Neuron (in vitro differentiated cells): ENCODE data around the gene CYSLTR2.

ENCODE experiments used
- H2AFZ ChIP-seq: one replicate; pipeline ENCODE4 v1.6.1; 2013; ENCODE audit warnings: low read depth, mild to moderate bottlenecking, inconsistent platforms, low read length, moderate library complexity
- H3K27me3 ChIP-seq: one replicate; pipeline ENCODE4 v1.6.1; 2013; ENCODE audit warnings: low read length; ENCODE audit not compliant: insufficient read depth
- H3K36me3 ChIP-seq: one replicate; pipeline ENCODE4 v1.6.1; 2013; ENCODE audit warnings: low read length; ENCODE audit not compliant: insufficient read depth
- H3K4me1 ChIP-seq: one replicate; pipeline ENCODE4 v1.6.1; 2013; ENCODE audit warnings: low read length; ENCODE audit not compliant: insufficient read depth
- H3K4me3 ChIP-seq: 2 replicates; pipeline ENCODE4 v1.5.1; 2013; ENCODE audit warnings: mild to moderate bottlenecking, low read length, moderate library complexity
- H3K9me3 ChIP-seq: one replicate; pipeline ENCODE4 v1.6.1; 2013; ENCODE audit warnings: low read length

CYSLTR2 gene

DNA sequence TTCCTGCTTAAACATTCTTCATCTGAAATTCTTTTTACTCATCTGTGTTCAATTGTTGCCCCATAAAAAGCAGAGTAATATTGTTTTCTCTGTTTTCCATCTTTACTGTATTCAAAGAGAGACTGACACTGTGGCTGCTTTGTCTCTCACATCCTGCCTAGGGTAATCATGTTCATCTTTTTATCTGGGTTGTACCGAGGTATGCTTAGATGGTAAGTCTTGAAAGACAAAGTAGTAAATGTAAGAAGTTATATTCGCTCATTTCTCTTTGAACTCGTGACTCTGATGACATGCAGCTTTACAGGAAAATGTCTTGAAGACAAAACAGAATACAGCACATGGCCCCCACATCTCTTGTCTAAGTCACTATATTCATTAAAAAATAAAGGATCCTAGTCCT is 20.0 kb upstream of the CYSLTR2 start:
- no peaks in the 10 kb centered on the region for H3K27me3 ChIP-seq
- H3K4me3 ChIP-seq = no peak overlapping the region
- no peaks in the 10 kb centered on the region for H3K9me3 ChIP-seq
- peaks cover 8% of the 10 kb centered on the region for H3K4me1 ChIP-seq
- no peaks in the 10 kb centered on the region for H3K36me3 ChIP-seq
- H2AFZ ChIP-seq = no peak overlapping the region

DNA sequence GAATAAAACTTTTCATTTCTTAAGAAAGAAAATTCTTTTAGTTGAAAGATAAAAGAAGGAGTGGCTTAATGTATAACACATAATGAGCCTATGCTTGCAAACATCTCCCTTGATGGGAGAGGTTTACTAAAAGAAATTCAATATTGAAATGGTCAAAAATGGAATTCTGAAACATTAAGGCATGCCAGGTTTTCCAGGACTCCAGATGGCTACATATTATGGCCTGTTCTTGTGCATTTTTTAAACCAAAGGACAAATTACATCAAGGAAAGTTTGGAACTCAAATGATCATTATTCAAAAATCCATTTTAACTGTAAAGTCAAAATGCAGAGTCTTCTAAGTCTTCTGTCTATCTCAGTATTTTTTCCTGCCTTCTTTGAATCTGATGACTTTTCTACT is 19.1 kb upstream of the CYSLTR2 start:
- Histone ChIP-seq H3K27me3 (no peaks in the 10 kb centered on the region), H3K36me3 (no peaks in the 10 kb centered on the region), H3K9me3 (no peaks in the 10 kb centered on the region), H3K4me1 (peaks cover under 1% of the 10 kb centered on the region), H2AFZ (no peak overlapping the region), H3K4me3 (no peak overlapping the region)

GRCh38 chr13:48635478-48635877 is 18.3 kb upstream of the CYSLTR2 start:
- Histone ChIP-seq H3K27me3 (no peaks in the 10 kb centered on the region), H2AFZ (no peak overlapping the region), H3K36me3 (no peaks in the 10 kb centered on the region), H3K4me1 (no peaks in the 10 kb centered on the region), H3K9me3 (no peaks in the 10 kb centered on the region), H3K4me3 (no peak overlapping the region)

GRCh38 chr13:48636550-48636949 is 17.2 kb upstream of the CYSLTR2 start:
- Histone ChIP-seq H3K4me3 (no peak overlapping the region), H2AFZ (no peak overlapping the region), H3K36me3 (no peaks in the 10 kb centered on the region), H3K9me3 (no peaks in the 10 kb centered on the region), H3K27me3 (no peaks in the 10 kb centered on the region), H3K4me1 (no peaks in the 10 kb centered on the region)

- Histone ChIP-seq H3K4me3 (no peak overlapping the region), H3K27me3 (no peaks in the 10 kb centered on the region), H3K4me1 (no peaks in the 10 kb centered on the region), H3K9me3 (no peaks in the 10 kb centered on the region), H3K36me3 (no peaks in the 10 kb centered on the region), H2AFZ (no peak overlapping the region)
Measured at GRCh38 chr13:48637601-48638000, 16.1 kb upstream of the CYSLTR2 start.

GRCh38 chr13:48640767-48641166 is 13.0 kb upstream of the CYSLTR2 start:
- Histone ChIP-seq H3K27me3 (no peaks in the 10 kb centered on the region), H3K9me3 (no peaks in the 10 kb centered on the region), H2AFZ (no peak overlapping the region), H3K4me1 (no peaks in the 10 kb centered on the region), H3K36me3 (no peaks in the 10 kb centered on the region), H3K4me3 (no peak overlapping the region)

GRCh38 chr13:48641404-48641803 is 12.3 kb upstream of the CYSLTR2 start:
- no peaks in the 10 kb centered on the region for H3K27me3 ChIP-seq
- H3K4me1 ChIP-seq = no peaks in the 10 kb centered on the region
- H3K9me3 ChIP-seq = no peaks in the 10 kb centered on the region
- H3K4me3 ChIP-seq = no peak overlapping the region
- H2AFZ ChIP-seq = no peak overlapping the region
- no peaks in the 10 kb centered on the region for H3K36me3 ChIP-seq

- no peak overlapping the region for H3K4me3 ChIP-seq
- H3K4me1 ChIP-seq = no peaks in the 10 kb centered on the region
- H3K27me3 ChIP-seq = no peaks in the 10 kb centered on the region
- no peaks in the 10 kb centered on the region for H3K9me3 ChIP-seq
- H3K36me3 ChIP-seq = no peaks in the 10 kb centered on the region
- no peak overlapping the region for H2AFZ ChIP-seq
Measured at GRCh38 chr13:48642061-48642460, 11.7 kb upstream of the CYSLTR2 start.

DNA sequence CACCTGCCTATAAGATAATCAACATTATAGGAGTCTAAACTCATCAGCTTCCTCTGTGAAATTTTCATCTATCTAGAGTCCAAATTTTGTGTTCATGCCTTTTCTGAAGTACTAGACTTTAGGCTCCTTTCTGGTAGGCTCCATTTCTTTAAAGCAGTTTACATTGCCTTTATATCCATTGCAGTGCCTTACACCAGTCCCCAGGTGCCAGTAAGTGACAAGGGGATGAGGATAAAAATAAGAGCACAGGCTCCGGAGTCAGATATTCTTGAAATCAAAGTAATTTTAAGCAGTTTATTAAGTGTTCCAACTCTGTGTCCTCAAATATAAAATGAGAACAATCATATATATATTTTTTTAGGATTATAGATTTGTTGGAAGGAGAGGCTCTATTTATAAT is 10.6 kb upstream of the CYSLTR2 start:
- H3K36me3 ChIP-seq = no peaks in the 10 kb centered on the region
- H3K4me3 ChIP-seq = no peak overlapping the region
- no peak overlapping the region for H2AFZ ChIP-seq
- no peaks in the 10 kb centered on the region for H3K4me1 ChIP-seq
- H3K27me3 ChIP-seq = no peaks in the 10 kb centered on the region
- H3K9me3 ChIP-seq = no peaks in the 10 kb centered on the region

GRCh38 chr13:48644141-48644540 is 9.6 kb upstream of the CYSLTR2 start:
- H3K27me3 ChIP-seq = no peaks in the 10 kb centered on the region
- H3K36me3 ChIP-seq = no peaks in the 10 kb centered on the region
- no peak overlapping the region for H3K4me3 ChIP-seq
- H2AFZ ChIP-seq = no peak overlapping the region
- H3K4me1 ChIP-seq = no peaks in the 10 kb centered on the region
- H3K9me3 ChIP-seq = no peaks in the 10 kb centered on the region

- Histone ChIP-seq H3K4me1 (no peaks in the 10 kb centered on the region), H2AFZ (no peak overlapping the region), H3K4me3 (no peak overlapping the region), H3K27me3 (no peaks in the 10 kb centered on the region), H3K36me3 (no peaks in the 10 kb centered on the region), H3K9me3 (no peaks in the 10 kb centered on the region)
Measured at GRCh38 chr13:48644951-48645350, 8.8 kb upstream of the CYSLTR2 start.

DNA sequence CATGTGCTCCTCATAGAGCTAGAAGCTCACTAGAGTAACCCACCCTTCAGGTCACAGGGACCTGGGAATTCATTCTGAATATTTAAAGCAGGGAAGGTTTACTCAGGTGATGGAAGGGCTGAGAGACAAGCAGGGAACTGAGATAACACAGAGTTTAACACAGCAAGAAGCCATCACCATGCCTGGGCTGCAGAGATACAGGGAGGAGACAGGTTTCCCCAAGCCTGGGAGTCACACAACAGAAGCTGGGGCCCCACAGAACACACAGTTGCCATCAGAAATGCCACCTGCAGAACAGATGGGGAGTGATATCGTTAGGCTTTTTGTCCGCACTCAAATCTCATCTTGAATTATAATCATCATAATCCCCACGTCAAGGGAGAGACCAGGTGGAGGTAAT is 7.9 kb upstream of the CYSLTR2 start:
- H3K36me3 ChIP-seq = no peaks in the 10 kb centered on the region
- H3K4me1 ChIP-seq = no peaks in the 10 kb centered on the region
- no peak overlapping the region for H2AFZ ChIP-seq
- no peaks in the 10 kb centered on the region for H3K9me3 ChIP-seq
- no peak overlapping the region for H3K4me3 ChIP-seq
- no peaks in the 10 kb centered on the region for H3K27me3 ChIP-seq

DNA sequence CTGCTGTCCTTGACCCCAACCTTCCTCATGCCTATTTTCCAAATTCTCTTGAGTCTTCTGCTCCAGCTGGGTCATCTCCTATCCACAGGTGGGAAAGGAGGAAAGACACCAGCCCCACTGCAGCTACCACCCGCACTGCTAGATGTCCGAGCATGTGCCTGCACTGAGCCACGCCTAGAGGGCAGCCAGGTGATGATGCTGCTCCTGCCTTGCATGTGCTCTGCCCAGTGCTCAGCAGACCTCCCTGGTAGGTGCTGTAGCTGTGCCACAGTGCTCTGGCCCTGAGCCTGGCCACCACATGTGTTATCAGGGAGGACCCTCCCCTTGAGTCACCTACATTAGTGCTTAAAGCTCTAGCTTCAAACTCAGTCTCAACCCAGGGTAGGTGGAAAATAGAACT is 6.9 kb upstream of the CYSLTR2 start:
- no peaks in the 10 kb centered on the region for H3K27me3 ChIP-seq
- H3K9me3 ChIP-seq = no peaks in the 10 kb centered on the region
- H3K36me3 ChIP-seq = no peaks in the 10 kb centered on the region
- H3K4me1 ChIP-seq = no peaks in the 10 kb centered on the region
- no peak overlapping the region for H3K4me3 ChIP-seq
- H2AFZ ChIP-seq = no peak overlapping the region

GRCh38 chr13:48647625-48648024 is 6.1 kb upstream of the CYSLTR2 start:
- Histone ChIP-seq H3K4me1 (no peaks in the 10 kb centered on the region), H3K36me3 (no peaks in the 10 kb centered on the region), H2AFZ (no peak overlapping the region), H3K27me3 (no peaks in the 10 kb centered on the region), H3K9me3 (no peaks in the 10 kb centered on the region), H3K4me3 (no peak overlapping the region)
